ENCODE results near the gene AFF4.
"Not testable (repeated sequence)": the region's sequence is repeated elsewhere in the genome, so short reads cannot be mapped to it uniquely, and the experiment has no call there.

Gene AFF4

DNA sequence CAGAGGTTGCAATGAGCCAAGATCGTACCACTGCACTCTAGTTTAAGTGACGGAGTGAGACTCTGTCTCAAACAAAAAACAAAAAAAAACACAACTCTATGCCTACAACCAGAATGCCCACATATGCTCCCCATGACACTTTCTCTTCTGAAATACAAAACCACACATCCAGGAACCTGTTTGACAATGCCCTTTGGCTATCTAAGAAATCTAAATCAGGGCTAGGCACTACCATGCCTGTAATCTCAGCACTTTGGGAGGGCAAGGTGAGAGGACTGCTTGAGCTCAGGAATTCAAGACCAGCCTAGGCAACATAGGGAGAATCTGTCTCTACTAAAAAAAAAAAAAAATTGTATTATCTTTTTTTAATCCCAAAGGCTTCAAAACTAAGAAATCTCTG lies 10.6 kb downstream of the AFF4 start:
- no peak for ATAC-seq

DNA sequence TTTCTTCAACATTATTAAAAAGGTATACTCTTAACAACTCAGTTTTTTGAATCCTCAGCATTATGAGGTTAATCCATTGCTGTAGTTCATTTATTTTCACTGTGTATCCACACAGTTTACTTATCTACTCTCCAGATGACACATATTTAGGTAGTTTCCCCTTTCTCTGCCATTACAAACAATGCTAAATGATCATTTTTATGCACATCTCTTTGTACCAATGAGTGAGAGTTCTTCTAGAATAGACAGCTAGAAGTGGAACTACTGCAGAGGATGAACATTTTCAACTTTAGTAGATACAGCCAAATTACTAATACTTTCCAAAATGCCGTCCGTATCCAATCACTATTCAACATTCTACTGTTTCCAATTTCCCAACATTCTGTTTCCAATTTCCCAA lies 11.5 kb downstream of the AFF4 start:
- ATAC-seq: no peak

DNA sequence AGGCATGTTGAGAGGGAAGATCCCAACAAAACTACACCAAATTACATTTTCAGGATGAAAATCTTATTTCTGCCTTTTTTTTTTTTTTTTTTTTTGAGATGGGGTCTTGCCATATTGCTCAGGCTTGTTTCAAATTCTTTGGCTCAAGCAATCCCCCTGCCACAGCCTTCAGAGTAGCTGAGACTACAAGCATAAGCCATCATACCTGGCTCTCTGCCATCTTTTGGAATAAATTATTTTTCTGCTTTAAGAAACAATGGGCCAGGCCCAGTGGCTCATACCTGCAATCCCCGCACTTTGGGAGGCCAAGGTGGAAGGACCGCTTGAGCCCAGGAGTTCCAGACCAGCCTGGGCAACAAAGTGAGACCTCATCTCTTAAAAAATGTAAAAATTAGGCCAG lies 14.3 kb downstream of the AFF4 start:
- no peak for ATAC-seq

DNA sequence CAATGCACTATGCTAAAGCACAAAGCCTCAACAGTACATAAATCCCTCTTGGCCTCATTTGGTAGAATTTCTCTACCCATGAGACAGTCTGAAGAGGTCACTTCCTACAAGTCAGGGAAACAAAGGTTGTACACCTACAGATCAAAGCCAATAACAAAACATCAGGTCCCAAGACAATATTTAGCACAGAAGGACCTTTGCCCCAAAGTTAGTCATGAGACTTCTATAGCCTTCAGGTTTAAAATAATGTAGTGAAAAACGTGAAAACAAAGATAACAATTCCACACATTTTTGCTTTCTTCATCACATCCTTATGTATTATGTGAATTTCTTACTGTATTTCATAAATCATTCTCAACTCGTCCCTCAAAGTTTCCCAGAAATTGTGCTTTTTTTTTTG lies 15.8 kb downstream of the AFF4 start:
- no peak for ATAC-seq

DNA sequence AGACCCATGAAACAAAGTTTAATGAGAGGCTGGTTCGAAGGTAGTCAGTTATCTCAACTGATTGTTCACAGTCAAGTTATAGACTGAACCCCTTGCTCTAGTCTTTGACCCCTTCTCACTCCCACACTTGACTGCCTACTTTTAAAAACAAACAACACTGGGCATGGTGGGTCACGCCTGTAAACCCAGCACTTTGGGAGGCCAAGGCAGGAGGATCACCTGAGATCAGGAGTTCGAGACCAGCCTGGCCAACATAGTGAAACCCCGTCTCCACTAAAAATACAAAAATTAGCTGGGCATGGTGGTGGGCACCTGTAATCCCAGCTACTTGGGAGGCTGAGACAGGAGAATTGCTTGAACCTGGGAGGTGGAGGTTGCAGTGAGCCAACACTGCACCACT lies 18.1 kb downstream of the AFF4 start:
- ATAC-seq: not testable (repeated sequence)

DNA sequence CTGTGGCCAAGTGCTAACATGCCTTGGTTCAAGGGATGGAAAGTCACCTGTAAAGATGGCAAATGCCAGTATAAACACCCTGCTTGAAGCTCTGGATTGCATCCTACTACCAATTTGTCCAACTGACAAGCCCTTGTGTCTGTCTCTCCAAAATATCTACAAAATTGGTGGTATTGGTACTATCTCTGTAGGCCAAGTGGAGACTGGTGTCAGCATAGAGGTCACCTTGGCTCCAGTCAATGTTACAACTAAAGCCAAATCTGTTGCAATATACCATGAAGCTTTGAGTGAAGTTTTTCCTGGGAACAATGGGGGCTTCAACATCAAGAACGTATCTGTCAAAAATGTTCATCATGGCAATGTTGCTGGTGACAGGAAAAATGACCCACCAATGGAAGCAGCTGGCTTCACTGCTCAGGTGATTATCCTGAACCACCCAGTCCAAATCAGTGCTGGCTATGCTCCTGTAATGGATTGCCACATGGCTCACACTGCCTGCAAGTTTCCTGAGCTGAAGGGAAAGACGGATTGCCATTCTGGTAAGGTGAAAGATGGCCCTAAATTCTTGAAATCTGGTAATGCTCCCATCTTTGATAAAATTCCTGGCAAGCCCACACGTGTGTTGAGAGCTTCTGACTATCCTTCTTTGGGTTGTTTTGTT lies 19.9 kb downstream of the AFF4 start:
- ATAC-seq: no peak

DNA sequence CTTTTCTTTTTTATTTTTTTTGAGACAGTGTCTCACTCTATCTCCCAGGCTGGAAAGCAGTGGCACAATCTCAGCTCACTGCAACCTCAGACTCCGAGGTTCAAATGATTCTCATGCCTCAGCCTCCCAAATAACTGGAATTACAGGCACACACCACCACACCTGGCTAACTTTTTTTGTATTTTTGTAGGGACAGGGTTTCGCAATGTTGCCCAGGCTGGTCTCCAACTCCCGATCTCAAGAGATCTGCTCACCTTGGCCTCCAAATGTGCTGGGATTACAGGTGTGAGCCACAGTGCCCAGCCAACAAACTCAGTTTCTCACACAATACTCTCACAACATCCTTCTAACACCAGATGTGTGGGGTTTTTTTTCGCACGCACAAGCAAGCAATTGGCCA lies 22.1 kb downstream of the AFF4 start:
- ATAC-seq: no peak

DNA sequence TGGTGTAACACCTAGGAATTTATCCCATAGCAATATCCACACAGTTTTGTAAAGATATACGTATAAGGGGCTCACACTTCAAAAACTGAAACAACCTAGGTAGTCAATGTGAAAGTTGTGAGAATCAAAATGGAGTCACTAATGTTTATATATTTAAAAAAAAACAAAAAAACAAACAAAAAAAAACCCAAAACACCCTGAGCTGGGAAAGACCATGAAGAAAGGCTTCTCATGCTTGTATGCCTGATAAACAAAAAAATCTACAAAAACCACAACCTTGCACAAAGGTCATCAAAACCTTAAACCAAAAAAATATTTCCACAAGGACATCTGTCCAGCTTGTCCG lies 35.4 kb downstream of the AFF4 start:
- no peak for ATAC-seq

DNA sequence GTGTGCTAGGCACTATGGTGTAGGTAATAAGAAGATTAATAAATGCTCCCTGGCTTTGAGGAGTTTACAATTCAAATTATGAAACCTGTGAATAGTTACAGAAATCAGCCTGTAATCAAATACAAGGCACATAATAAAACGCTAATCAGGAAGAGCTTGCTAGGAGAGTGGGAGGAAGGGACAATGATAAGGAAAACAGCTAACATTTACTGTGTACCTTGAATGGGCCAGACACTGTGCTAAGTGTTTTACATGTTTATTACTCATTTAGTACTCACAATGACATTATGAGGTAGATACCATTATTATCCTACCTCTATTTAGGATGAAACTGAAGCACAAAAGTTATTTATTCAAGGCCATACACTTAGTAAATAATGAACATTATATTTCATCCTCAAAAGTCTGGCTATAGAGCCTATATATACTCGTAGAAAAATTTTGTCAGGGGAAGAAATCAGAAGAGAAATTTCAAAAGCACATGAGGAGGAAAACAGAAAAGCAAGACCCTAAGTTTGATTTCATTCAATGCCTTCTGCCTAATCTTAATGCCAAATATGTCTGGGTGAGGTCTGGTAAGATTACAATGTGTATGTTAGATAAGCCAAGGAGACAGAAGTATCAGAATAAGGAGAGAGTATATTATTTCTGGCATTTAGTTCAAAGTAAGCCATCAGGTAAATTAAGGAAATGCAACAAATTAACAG lies 35.9 kb downstream of the AFF4 start:
- ATAC-seq: no peak

DNA sequence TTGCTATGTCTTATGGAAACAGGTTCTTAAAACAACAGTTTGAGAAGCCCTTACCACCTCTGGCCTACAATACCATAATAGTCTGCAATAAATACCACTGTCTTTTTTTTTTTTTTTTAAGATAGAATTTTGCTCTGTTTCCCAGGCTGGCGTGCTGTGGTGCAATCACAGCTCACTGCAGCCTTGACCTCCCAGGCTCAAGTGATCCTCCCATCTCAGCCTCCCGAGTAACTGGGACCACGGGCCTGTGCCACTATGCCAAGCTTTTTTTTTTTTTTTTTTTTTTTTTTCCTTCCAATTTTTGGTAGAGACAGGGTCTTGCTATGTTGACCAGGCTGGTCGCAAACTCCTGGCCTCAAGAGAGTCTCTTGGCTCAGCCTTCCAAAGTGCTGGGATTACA lies 37.0 kb downstream of the AFF4 start:
- no peak for ATAC-seq

DNA sequence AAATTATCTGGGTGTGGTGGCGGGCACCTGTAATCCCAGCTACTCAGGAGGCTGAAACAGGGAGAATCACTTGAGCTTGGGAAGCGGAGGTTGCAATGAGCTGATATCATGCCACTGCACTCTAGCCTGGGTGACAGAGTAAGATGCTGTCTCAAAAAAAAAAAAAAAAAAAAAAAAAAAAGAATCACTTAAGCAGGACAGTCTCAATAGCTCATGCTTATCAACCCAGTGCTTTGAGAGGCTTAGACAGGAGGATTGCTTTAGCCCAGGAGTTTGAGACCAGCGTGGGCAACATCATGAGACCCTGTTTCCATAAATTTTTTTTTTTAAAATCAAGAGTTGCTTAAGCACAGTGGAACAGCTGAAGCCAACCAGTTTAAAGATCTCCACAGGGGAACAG lies 47.3 kb downstream of the AFF4 start:
- no peak for ATAC-seq

DNA sequence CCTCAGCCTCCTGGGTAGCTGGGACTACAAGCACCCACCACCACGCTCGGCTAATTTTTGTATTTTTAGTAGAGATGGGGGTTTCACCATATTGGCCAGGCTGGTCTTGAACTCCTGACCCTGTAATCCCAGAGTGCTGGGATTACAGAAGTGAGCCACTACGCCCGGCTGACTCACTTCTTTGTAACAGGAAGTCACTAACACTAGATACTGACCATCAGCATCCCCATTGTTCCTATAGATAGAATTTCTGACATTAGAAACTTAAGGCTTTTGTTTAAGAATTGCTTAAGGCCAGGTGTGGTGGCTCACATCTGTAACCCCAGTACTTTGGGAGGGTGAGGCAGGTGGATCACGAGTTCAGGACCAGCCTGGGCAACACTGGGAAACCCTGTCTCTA lies 47.8 kb downstream of the AFF4 start:
- ATAC-seq: no peak

DNA sequence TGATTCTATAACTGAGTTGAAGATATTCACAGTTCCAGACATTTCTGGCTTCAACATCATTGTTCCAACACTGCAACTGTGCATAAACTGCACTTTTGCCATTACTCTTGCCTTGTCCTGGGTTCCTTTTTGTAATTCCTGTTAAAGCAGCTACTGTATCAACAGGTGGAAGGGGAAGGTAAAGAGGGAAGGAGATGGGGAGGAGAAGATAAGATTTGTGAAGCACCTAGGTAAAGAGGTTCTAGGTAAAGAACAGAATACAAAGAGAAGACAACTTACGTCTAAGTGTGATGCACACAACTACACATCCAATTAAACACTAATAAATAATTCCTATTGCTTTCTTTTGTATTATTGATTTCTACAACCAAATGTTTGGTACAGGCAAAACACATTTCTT lies 53.7 kb downstream of the AFF4 start:
- ATAC-seq: no peak

DNA sequence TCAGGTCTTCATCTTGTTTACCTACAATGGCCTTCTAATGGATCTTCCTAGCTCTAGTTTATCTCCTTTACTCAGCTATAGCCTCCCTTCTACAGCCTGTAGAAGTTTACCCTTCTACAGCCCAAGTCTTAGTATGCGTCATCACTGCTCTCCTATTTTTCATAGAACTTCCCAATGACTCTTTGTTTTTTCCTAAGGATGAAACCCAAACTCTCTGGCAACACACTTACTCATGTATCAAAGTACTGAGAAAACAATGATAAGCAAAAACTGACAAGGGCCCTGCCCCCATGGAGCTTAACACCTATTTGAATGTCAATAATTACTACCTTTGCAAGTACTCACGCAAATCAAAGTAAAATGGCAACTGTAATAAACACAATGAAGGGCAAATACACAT lies 56.3 kb downstream of the AFF4 start:
- no peak for ATAC-seq

DNA sequence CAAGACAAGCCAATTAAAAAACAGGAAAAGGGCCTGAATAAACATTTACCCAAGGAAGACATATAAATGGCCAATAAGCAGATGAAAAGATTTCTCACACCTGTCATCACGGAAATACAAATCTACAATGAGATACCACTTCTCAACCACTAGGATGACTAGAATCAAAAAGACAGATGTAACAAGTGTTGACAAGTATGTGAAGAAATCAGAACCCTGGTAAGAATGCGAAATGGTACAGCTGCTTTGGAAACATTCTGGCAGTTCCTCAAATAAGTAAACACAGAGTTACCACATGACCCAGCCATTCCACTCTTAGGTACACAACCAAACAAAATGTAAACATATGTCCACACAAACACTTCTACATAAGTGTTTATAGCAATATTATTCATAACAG lies 57.5 kb downstream of the AFF4 start:
- no peak for ATAC-seq

DNA sequence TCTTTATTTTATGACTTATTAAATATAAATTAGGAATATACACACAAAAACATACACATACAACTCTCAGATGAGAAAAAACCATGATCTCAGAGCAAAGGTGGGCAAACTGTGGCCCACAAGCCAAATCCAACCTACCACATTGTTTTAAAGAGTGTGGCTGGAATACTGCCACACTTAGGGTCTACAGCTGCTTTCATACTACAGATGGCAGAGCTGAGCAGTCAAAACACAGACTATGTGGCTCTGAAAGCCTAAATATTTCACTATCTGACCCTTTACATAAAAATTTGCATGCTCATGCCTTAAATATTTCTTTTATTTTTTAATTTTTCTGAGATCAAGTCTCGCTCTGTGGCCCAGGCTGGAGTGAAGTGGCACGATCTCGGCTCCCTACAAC lies 61.7 kb downstream of the AFF4 start:
- no peak for ATAC-seq

DNA sequence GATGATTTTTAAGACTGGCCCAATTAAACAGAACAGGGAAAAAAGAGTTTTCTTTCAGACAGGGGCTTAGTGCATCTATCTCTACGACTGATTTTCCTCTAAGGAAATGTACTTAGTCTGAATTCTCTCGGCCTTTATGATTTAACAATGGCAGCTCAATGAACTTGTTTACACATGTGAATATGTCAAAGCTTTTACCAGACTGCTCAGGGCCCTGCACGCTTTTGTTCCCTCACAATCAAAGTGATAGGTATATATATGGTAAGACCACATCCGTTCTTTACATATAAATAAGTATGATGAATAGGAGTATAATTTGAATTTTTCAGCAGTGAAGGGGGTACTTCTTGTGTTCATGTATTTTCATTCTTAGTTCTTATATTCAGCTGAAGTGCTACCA lies 62.4 kb downstream of the AFF4 start:
- no peak for ATAC-seq

DNA sequence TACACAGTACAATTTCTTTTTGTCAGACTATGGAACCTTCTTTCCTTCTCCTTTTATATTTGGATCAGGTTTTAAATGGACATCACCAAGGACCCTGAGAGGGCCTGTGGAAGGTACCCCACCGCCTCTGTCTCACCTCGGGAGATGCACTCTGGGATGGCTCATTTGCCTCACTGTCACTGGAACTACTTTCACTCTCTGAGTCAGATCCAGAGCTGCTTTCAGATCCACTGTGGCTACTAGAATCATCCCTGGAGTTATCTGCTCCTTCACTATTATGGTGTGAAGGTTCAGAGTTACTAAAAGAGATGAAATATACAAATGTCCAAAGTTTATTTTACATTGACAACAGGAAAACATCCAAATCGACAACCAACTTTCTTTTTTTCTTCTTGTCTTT lies 65.3 kb downstream of the AFF4 start:
- no peak for ATAC-seq

DNA sequence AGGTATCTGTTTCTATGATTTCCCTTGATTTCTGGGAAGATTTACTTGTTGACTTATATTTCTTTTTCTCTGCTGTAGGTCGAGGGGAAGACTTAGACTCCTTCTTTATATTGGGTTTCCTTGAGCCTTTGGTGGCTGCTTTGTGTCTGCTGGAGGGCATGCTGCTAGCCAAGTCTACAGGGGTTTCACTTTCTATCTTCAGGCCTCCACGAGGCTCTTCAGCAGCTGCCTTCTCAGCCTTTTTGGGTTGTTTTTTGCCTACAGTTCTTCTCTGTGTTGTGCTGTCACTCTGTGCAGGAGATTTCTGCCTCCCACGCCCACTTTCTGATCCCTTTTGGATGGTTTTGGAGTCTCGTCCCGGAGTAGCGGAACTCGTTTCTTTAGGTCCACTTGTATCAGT lies 66.7 kb downstream of the AFF4 start:
- no peak for ATAC-seq

DNA sequence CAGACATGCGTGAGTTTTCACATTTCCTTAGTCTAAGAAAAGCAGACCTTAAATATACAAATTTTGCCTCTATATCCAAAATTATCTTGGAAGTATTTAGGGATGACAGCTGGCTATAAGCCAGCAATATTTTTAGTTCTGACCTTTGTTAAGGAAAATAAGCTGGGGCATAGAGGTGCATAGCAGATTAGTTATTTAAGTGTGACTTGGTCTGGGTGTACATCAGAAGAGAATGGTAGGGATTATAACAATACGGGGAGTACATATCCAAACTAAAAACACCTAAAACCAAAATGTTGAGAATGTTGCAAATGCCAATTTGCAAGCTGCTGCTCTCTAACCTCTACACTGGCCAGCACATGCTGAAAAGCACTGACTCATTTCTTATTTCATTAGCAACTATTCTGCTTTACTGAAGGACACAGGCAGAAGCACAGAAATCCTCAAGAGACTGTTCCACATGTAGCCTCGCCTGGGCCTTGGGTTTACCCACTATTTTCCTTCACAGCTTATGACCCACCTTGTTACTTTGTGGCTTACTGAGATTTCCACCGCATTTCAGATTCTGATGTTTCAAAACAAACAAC lies 67.6 kb downstream of the AFF4 start:
- ATAC-seq: no peak

DNA sequence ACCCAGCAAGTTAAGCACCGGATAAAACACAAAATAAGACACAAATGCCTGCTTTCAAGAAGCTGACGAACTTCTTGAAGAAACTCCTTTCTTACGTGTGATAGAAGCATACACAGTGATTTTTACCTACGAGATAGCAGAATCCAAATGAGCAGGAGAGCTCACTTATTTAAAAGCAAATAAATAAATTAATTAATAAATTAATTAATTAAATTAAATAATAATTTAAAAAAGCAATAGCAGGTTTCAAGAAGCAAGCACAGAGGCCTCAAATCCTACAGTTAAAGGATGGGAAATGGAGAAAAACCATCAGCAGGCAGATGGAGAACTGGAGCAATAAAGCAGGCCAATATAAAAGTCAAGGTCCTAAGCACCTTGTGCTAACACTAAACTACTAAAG lies 72.6 kb downstream of the AFF4 start:
- no peak for ATAC-seq

DNA sequence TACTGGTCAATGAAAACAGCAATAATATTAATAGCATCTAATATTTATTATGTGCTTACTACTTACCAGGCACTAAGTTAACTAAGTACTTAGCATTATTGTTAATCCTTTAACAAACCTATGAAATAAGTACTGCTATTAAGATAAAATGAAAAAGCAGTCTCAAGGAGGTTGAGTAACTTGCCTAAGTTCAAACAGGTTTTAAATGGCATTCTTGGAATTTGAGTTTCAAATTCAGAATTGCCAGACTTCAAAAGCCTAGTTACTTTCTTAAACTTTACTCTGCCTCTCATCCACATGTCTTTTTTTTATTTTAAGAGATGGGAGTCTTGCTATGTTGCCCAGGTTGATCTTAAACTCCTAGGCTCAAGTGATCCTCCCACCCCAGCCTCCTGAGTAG lies 73.9 kb downstream of the AFF4 start:
- ATAC-seq: no peak

DNA sequence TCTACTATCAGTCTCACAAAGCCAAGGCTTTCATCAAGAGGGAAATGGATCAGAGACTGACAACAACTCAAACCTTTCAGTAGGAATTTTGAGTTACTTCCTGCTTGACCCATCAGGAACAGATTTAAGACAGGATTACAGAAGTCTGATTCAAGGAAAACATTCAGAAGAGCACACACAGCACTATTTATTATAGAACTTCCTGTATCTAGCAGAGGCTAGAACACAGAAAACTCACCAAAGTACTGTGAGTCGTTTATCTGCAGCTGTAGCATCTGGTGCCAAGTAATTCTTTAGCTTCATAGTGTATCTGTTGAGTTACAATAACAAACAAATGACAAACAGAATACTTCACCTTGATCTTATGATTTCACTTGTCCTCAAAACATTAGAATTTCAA lies 76.2 kb downstream of the AFF4 start:
- no peak for ATAC-seq

DNA sequence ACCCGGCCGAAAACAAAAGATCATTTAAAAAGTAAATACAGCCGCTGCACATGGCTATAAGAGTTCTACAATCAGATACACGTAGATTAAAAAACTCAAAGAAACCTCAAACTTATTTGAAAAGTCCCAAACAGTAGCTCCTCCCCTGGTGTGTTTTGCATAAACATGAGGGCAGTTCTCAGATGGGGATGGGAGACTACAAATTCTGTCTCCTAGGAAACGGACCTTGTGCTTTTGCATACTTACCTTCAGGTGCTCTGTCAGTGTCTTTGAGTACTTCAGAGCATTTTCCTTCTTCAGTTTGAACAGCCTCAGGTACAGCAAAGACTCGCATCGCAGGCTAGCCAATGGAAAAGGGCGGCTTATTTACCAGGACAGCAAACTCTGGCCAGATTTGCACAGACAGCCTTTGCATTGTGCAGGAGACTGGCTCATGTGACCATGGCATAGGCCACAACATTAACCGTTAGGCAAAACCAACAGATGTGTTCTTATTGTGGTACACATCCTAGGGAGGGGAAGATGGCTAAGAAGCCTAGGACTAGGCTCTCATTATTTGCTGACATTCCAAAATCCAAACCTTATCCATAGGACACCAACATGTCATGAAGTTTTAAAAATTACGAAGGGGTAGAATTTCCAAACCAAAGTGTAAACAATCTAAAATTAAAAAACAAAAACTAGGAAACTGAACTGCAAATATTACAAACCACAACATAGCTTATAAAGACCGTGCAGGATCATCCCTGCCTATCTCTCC lies 77.2 kb downstream of the AFF4 start:
- ATAC-seq: no peak
